GM12878 (cell line): Measurements from ENCODE around the gene PPP1R1B. TPM values are rescaled to one million over a fixed set of nuclear protein-coding genes. Genes with fewer than 3 reads are reported as not detected.

Source experiments
- ATAC-seq: fragments of 200-7000 bp; cut with Tn5 transposase; 3 replicates; pipeline ENCODE4 v1.9.1; 2020; ENCODE audit warnings: mild to moderate bottlenecking, moderate library complexity
- BruUV-seq: library from RNA; stranded (reverse); fragments of 400-500 nt; replicated peaks from 2 replicates; lab custom pipeline; 2021; lab: Mats Ljungman, UMichigan
- CTCF ChIA-PET: fragments of 300-600 bp; sonication (Branson Sonifier 250); formaldehyde crosslinking; extraction: SDS; loops from one replicate; lab custom pipeline; 2021; ENCODE audit warnings: inconsistent platforms; lab: Yijun Ruan, JAX
- POLR2A ChIA-PET: fragments of 350-600 bp; formaldehyde crosslinking; extraction: SDS; loops from one replicate; lab custom pipeline; 2021; ENCODE audit warnings: inconsistent platforms; lab: Charles Lee
- RAD21 ChIA-PET: fragments of 300-600 bp; sonication (Branson Sonifier 250); formaldehyde crosslinking; loops from one replicate; lab custom pipeline; 2023; ENCODE audit warnings: antibody characterized with exemption; ENCODE audit not compliant: unreplicated experiment; lab: Charles Lee
- SMC1A ChIA-PET: fragments of 300-600 bp; sonication (Branson Sonifier 250); formaldehyde crosslinking; loops from one replicate; lab custom pipeline; 2023; ENCODE audit not compliant: unreplicated experiment, uncharacterized antibody; lab: Charles Lee
- DNase-seq: peaks from one replicate; pipeline ENCODE4 v3.0.0-alpha.2; 2011; ENCODE audit warnings: low read depth, low spot score
- FAIRE-seq: peaks from 3 replicates; lab custom pipeline; 2011; peaks lifted over from hg19 to GRCh38; lab: Jason Lieb, UNC
- H2AFZ ChIP-seq: 2 replicates; pipeline ENCODE4 v1.6.0; 2011; ENCODE audit warnings: low read depth, low read length, control low read depth; ENCODE audit not compliant: control insufficient read depth
- H3K27ac ChIP-seq: 2 replicates; pipeline ENCODE4 v1.5.1; 2011; ENCODE audit warnings: control low read depth; ENCODE audit not compliant: control insufficient read depth, insufficient read depth
- H3K27me3 ChIP-seq, 2 experiments: replicated peaks in 1 of 2; 2 replicates each; pipeline versions ENCODE4 v1.6.0 to v1.6.1; 2011; ENCODE audit warnings: low read length in 1 of 2; ENCODE audit not compliant: control insufficient read depth in 2 of 2, insufficient read depth in 2 of 2
- H3K36me3 ChIP-seq, 2 experiments: 2 replicates each; pipeline ENCODE4 v1.5.1; 2011; ENCODE audit warnings: low read length in 1 of 2; ENCODE audit not compliant: control insufficient read depth in 2 of 2, insufficient read depth in 2 of 2
- H3K4me1 ChIP-seq: 2 replicates; pipeline ENCODE4 v1.6.1; 2011; ENCODE audit warnings: mild to moderate bottlenecking, low read length, moderate library complexity, mixed read lengths; ENCODE audit not compliant: control insufficient read depth, insufficient read depth
- H3K4me2 ChIP-seq: 2 replicates; pipeline ENCODE4 v1.6.0; 2011; ENCODE audit warnings: control low read depth; ENCODE audit not compliant: control insufficient read depth, insufficient read depth
- H3K4me3 ChIP-seq: fragments of 200-600 bp; sonication (generic); 2 replicates; pipeline ENCODE4 v1.5.1; 2016
- H3K79me2 ChIP-seq: 2 replicates; pipeline ENCODE4 v1.6.0; 2011; ENCODE audit warnings: low read length; ENCODE audit not compliant: control insufficient read depth, insufficient read depth
- H3K9ac ChIP-seq: 2 replicates; pipeline ENCODE4 v1.8.0; 2011; ENCODE audit warnings: low read length, control low read depth, mixed read lengths; ENCODE audit not compliant: control insufficient read depth, insufficient read depth
- H3K9me3 ChIP-seq: replicated peaks from 3 replicates; pipeline ENCODE4 v1.5.1; 2011; ENCODE audit warnings: mild to moderate bottlenecking, low read length; ENCODE audit not compliant: control insufficient read depth, insufficient read depth
- H4K20me1 ChIP-seq: 2 replicates; pipeline ENCODE4 v1.6.0; 2011; ENCODE audit not compliant: control insufficient read depth, insufficient read depth
- BMI1 ChIP-seq: fragments of 450-650 bp; IDR thresholded peaks from 2 replicates; pipeline ENCODE4 v1.6.1; 2016; ENCODE audit warnings: mild to moderate bottlenecking, moderate library complexity, borderline replicate concordance
- CBX5 ChIP-seq: sonication (generic); IDR thresholded peaks from 2 replicates; pipeline ENCODE4 v1.6.1; 2016; ENCODE audit warnings: low read depth, moderate library complexity, mild to moderate bottlenecking, inconsistent platforms
- IKZF1 ChIP-seq: fragments of 450-650 bp; conservative IDR thresholded peaks from 2 replicates; pipeline ENCODE4 v1.6.1; 2017; ENCODE audit warnings: antibody characterized with exemption, mild to moderate bottlenecking
- IRF4 ChIP-seq: IDR thresholded peaks from 2 replicates; pipeline ENCODE4 v1.6.1; 2011; ENCODE audit warnings: low read depth, low read length
- JUND ChIP-seq: IDR thresholded peaks from 2 replicates; pipeline ENCODE4 v1.6.1; 2012; ENCODE audit warnings: low read depth, mild to moderate bottlenecking, low read length, improper control_type of control experiment, moderate library complexity
- MTA3 ChIP-seq: IDR thresholded peaks from 2 replicates; pipeline ENCODE4 v1.6.1; 2012; ENCODE audit warnings: low read length, inconsistent platforms, borderline replicate concordance
- NFXL1 ChIP-seq: fragments of 450-650 bp; IDR thresholded peaks from 2 replicates; pipeline ENCODE4 v1.6.1; 2017; ENCODE audit warnings: antibody characterized with exemption, mild to moderate bottlenecking, borderline replicate concordance
- NKRF ChIP-seq: fragments of 450-650 bp; conservative IDR thresholded peaks from 2 replicates; pipeline ENCODE4 v1.6.1; 2017; ENCODE audit warnings: mild to moderate bottlenecking, moderate library complexity
- SPI1 ChIP-seq: IDR thresholded peaks from 2 replicates; pipeline ENCODE4 v1.6.1; 2011; ENCODE audit warnings: low read depth, mild to moderate bottlenecking, low read length, moderate library complexity, borderline replicate concordance; ENCODE audit not compliant: insufficient read depth
- ZBED1 ChIP-seq: IDR thresholded peaks from 2 replicates; pipeline ENCODE4 v1.6.1; 2016; ENCODE audit warnings: borderline replicate concordance
- WGBS: methylation state at CpG from one replicate; pipeline ENCODE4 v1.1.6; 2016; ENCODE audit warnings: low lambda C conversion rate; ENCODE audit not compliant: insufficient replicate concordance, insufficient coverage; ENCODE audit errors: missing lambda C conversion rate; 5-methylcytosine and 5-hydroxymethylcytosine counted together
- in situ Hi-C: fragments of 300-500 bp; cut with MboI; formaldehyde crosslinking; loops from 9 replicates; pipeline ENCODE4 v1.14.3; 2018; ENCODE audit warnings: mixed read lengths
- intact Hi-C: fragments of 100-400 bp; cut with micrococcal nuclease; formaldehyde crosslinking; loops from one replicate; pipeline ENCODE4 v1.14.2; 2022; ENCODE audit not compliant: unreplicated experiment
- polyA plus RNA-seq, 11 experiments: library from polyadenylated mRNA; depleted of rRNA in 4 of 11; unstranded in 6 of 11; stranded (reverse) in 5 of 11; fragments of >200 nt; fragmentation: Nextera tagmentation in 4 of 11; fragmentation: Illumina TruSeq in 1 of 11; extraction: Ambion mirVana in 4 of 11; extraction: Trizol in 1 of 11; gene quantifications; 1 replicate in 1 of 11; 2 replicates in 10 of 11; pipeline versions ENCODE4 v1.2.1 to v1.2.3, GENCODE V29; 2011 to 2016; ENCODE audit warnings: inconsistent platforms in 2 of 11, missing spikeins in 2 of 11, low read depth in 1 of 11
- total RNA-seq, 4 experiments: library from RNA; depleted of rRNA in 3 of 4; stranded (reverse); fragments of >200 nt in 3 of 4; fragmentation: Illumina TruSeq in 1 of 4; extraction: Trizol in 1 of 4; gene quantifications; 2 replicates each; pipeline versions ENCODE4 v1.2.1 to v1.2.3, GENCODE V29; 2013 to 2021
- TF ChIP-seq, protein P1 (sequence below), 3 experiments: IDR thresholded peaks in 2 of 3; conservative IDR thresholded peaks in 1 of 3; 2 replicates each; pipeline ENCODE4 v1.5.1; 2011; ENCODE audit warnings: low read depth in 3 of 3, low read length in 3 of 3, mild to moderate bottlenecking in 3 of 3, control low read depth in 2 of 3, moderate library complexity in 2 of 3, inconsistent platforms in 1 of 3, mixed read lengths in 1 of 3; ENCODE audit not compliant: control insufficient read depth in 2 of 3, insufficient read depth in 1 of 3; ENCODE audit errors: extremely low read depth in 1 of 3
- TF ChIP-seq, protein P2 (sequence below): IDR thresholded peaks from 2 replicates; pipeline ENCODE4 v1.6.1; 2012; ENCODE audit warnings: low read length, inconsistent platforms

The PPP1R1B gene
- total and polyA plus RNA-seq, 10 of the 15 experiments (the other 5 are each of a cell fraction or from before 2014, with no cell fraction given): 0.08 TPM; not detected in 9

DNA sequence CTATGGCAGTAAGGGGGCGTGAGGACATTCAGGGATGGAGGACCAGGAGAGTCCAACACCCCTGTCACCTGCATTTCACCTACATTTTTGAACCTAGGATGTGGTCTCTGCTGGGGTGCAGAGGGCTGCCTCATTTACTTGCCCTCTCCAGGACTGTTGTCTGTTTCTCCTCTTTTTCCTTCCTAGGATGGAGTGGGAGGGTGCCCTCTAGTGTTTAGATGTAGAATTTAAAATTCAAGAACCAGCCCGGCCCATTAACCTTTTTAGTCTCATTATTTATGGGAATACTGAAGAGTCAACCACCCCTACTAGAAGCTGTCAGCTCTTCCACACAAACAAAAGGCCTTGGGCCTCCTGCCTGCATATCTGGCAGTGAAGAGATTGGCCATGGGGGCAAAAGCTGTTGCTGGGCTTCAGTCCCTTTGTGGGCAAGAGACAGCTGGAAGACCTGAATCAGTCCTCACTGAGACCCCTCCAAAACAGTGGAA, 7.7 kb downstream of the PPP1R1B start:
- H3K4me2 ChIP-seq: no peak overlapping the region
- CTCF ChIA-PET: interaction anchor here (0.6 to 15.5 kb wide), 22 partner anchors 10 to 659 kb away, joined by 3 to 225 read pairs (median 4); partner anchors contain the start of genes IKZF3, MIEN1, PGAP3 and TCAP
- intact Hi-C loops: no loop called here
- SMC1A ChIA-PET: interaction anchor here (0.6 to 2.9 kb wide), 5 partner anchors 11 to 41 kb away, joined by 3 to 10 read pairs (median 3); partner anchors contain the start of gene PNMT
- no TSS peak for BruUV-seq
- 47% methylated on average over 2 of the region's 2 CpGs for WGBS
- no peak for ATAC-seq
- TF ChIP-seq NKRF: no peak
- TF ChIP-seq, protein P1, sequence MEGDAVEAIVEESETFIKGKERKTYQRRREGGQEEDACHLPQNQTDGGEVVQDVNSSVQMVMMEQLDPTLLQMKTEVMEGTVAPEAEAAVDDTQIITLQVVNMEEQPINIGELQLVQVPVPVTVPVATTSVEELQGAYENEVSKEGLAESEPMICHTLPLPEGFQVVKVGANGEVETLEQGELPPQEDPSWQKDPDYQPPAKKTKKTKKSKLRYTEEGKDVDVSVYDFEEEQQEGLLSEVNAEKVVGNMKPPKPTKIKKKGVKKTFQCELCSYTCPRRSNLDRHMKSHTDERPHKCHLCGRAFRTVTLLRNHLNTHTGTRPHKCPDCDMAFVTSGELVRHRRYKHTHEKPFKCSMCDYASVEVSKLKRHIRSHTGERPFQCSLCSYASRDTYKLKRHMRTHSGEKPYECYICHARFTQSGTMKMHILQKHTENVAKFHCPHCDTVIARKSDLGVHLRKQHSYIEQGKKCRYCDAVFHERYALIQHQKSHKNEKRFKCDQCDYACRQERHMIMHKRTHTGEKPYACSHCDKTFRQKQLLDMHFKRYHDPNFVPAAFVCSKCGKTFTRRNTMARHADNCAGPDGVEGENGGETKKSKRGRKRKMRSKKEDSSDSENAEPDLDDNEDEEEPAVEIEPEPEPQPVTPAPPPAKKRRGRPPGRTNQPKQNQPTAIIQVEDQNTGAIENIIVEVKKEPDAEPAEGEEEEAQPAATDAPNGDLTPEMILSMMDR (IDR thresholded peaks at IDR 0.05 in 2 of 3, conservative IDR thresholded peaks at IDR 0.05 in 1 of 3; ENCODE audit: control insufficient read depth in 2 of 3, extremely low read depth in 1 of 3, insufficient read depth in 1 of 3, low read depth in 3 of 3, low read length in 3 of 3): peak; percentile 50 to 76 (median 62)
- no peak for TF ChIP-seq NFXL1
- no peak for TF ChIP-seq SPI1
- TF ChIP-seq MTA3: no peak
- no peak for TF ChIP-seq IRF4
- TF ChIP-seq JUND: no peak
- TF ChIP-seq IKZF1: 0 out of 2 replicates have a peak, but pooled peaks have one; percentile 27
- no peak for TF ChIP-seq ZBED1
- TF ChIP-seq, protein P2, sequence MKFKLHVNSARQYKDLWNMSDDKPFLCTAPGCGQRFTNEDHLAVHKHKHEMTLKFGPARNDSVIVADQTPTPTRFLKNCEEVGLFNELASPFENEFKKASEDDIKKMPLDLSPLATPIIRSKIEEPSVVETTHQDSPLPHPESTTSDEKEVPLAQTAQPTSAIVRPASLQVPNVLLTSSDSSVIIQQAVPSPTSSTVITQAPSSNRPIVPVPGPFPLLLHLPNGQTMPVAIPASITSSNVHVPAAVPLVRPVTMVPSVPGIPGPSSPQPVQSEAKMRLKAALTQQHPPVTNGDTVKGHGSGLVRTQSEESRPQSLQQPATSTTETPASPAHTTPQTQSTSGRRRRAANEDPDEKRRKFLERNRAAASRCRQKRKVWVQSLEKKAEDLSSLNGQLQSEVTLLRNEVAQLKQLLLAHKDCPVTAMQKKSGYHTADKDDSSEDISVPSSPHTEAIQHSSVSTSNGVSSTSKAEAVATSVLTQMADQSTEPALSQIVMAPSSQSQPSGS: no peak
- no peak for TF ChIP-seq CBX5
- TF ChIP-seq BMI1: no peak
- POLR2A ChIA-PET: interaction anchor here (1.3 kb wide), 1 partner anchor 42 kb away, joined by 3 read pairs; no protein-coding TSS in a partner anchor
- no peak overlapping the region for H3K4me3 ChIP-seq
- peaks cover 23% of the 10 kb centered on the region for H3K79me2 ChIP-seq
- in situ Hi-C loops: no loop called here
- no peak overlapping the region for H3K9ac ChIP-seq
- peaks cover 17% of the 10 kb centered on the region for H3K4me1 ChIP-seq
- peak; percentile 86 for FAIRE-seq
- H2AFZ ChIP-seq: no peak overlapping the region; the same call in 1 of the 2 replicates
- no peak overlapping the region for H3K27ac ChIP-seq
- RAD21 ChIA-PET: interaction anchor here (0.8 to 3.4 kb wide), 2 partner anchors 12 to 120 kb away, joined by 3 to 20 read pairs; no protein-coding TSS in a partner anchor
- no peak for DNase-seq
- H3K27me3 ChIP-seq: no peaks in the 10 kb centered on the region
- no peaks in the 10 kb centered on the region for H3K36me3 ChIP-seq
- H4K20me1 ChIP-seq: peaks cover 3% of the 10 kb centered on the region; the same call in 1 of the 2 replicates
- no peaks in the 10 kb centered on the region for H3K9me3 ChIP-seq
